ENCODE data around the gene ADORA2A. TPM values are rescaled to one million over a fixed set of nuclear protein-coding genes. Genes with fewer than 3 reads are reported as not detected.

Gene ADORA2A
- total and polyA plus RNA-seq, 2 donors (not counting 1 experiment from before 2014, with no cell fraction given) = 0.78 to 1.5 TPM

GRCh38 chr22:24481641-24482040, 54.2 kb downstream of the ADORA2A start:
- no peak for TF ChIP-seq EZH2 (IDR thresholded peaks at IDR 0.05; ENCODE audit: low read length, missing control alignments)
- no peak for TF ChIP-seq CTCF (conservative IDR thresholded peaks at IDR 0.05 in 1 of 2, IDR thresholded peaks at IDR 0.05 in 1 of 2; ENCODE audit: low read depth in 1 of 2, low read length in 2 of 2)
- Histone ChIP-seq H3K9ac (ENCODE audit: insufficient read depth, low read length) (no peak overlapping the region), H3K4me1 (ENCODE audit: control insufficient read depth, extremely low read depth, insufficient read depth, low read length) (peaks cover 2% of the 10 kb centered on the region), H2AFZ (ENCODE audit: low read length) (no peak overlapping the region), H3K27me3 (ENCODE audit: control insufficient read depth, insufficient read depth, low read length) (no peaks in the 10 kb centered on the region), H3K9me3 (ENCODE audit: control insufficient read depth, insufficient read depth, low read depth, low read length) (no peaks in the 10 kb centered on the region), H4K20me1 (ENCODE audit: control insufficient read depth, extremely low read depth, insufficient read depth, low read length) (no peaks in the 10 kb centered on the region), H3K4me2 (ENCODE audit: extremely low read depth, insufficient read depth, low read length) (no peak overlapping the region), H3K27ac (ENCODE audit: insufficient read depth, low read length) (no peak overlapping the region), H3K36me3 (ENCODE audit: control insufficient read depth, insufficient read depth, low read length) (no peaks in the 10 kb centered on the region), H3K79me2 (ENCODE audit: control insufficient read depth, insufficient read depth, low read length) (no peaks in the 10 kb centered on the region), H3K4me3 (replicated peaks in 1 of 4; ENCODE audit: control extremely low read depth in 1 of 4, insufficient read depth in 1 of 4, low read depth in 3 of 4, low read length in 4 of 4) (no peak overlapping the region)
- DNase-seq (ENCODE audit: low read depth in 2 of 2) = no peak

DNA sequence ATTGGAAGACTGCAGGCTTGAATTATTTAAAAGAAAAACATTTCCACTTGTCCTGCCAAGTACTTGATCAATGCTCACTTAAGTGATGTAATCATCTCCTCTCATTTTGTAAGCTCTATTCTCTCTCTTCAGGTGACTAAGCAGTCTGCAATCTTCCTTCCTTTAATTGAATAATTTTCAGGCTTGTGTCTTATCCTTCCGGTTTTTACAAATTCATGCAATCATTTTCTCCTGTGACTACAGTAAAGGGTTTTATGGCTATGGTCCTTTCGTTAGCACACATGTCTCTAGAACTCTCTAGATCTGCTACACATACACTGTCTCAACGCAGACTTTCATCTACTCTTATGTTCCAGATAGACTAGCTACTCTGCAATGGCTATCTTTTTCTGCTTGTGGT, 55.2 kb downstream of the ADORA2A start:
- Histone ChIP-seq H3K9ac (ENCODE audit: insufficient read depth, low read length) (no peak overlapping the region), H3K27me3 (ENCODE audit: control insufficient read depth, insufficient read depth, low read length) (no peaks in the 10 kb centered on the region), H3K79me2 (ENCODE audit: control insufficient read depth, insufficient read depth, low read length) (no peaks in the 10 kb centered on the region), H3K4me2 (ENCODE audit: extremely low read depth, insufficient read depth, low read length) (no peak overlapping the region), H2AFZ (ENCODE audit: low read length) (no peak overlapping the region), H3K36me3 (ENCODE audit: control insufficient read depth, insufficient read depth, low read length) (no peaks in the 10 kb centered on the region), H3K9me3 (ENCODE audit: control insufficient read depth, insufficient read depth, low read depth, low read length) (no peaks in the 10 kb centered on the region), H3K27ac (ENCODE audit: insufficient read depth, low read length) (no peak overlapping the region), H3K4me3 (replicated peaks in 1 of 4; ENCODE audit: control extremely low read depth in 1 of 4, insufficient read depth in 1 of 4, low read depth in 3 of 4, low read length in 4 of 4) (no peak overlapping the region), H4K20me1 (ENCODE audit: control insufficient read depth, extremely low read depth, insufficient read depth, low read length) (no peaks in the 10 kb centered on the region), H3K4me1 (ENCODE audit: control insufficient read depth, extremely low read depth, insufficient read depth, low read length) (peaks cover 2% of the 10 kb centered on the region)
- DNase-seq (ENCODE audit: low read depth in 2 of 2) = peak; percentile 63 to 94
- TF ChIP-seq CTCF (conservative IDR thresholded peaks at IDR 0.05 in 1 of 2, IDR thresholded peaks at IDR 0.05 in 1 of 2; ENCODE audit: low read depth in 1 of 2, low read length in 2 of 2) (no peak), EZH2 (IDR thresholded peaks at IDR 0.05; ENCODE audit: low read length, missing control alignments) (no peak)

- Histone ChIP-seq H3K4me2 (ENCODE audit: extremely low read depth, insufficient read depth, low read length) (no peak overlapping the region), H3K27ac (ENCODE audit: insufficient read depth, low read length) (no peak overlapping the region), H2AFZ (ENCODE audit: low read length) (no peak overlapping the region)
Measured at GRCh38 chr22:24482998-24483397, 55.6 kb downstream of the ADORA2A start.

More at GRCh38 chr22:24482998-24483397, 55.6 kb downstream of the ADORA2A start:
- H4K20me1 ChIP-seq (ENCODE audit: control insufficient read depth, extremely low read depth, insufficient read depth, low read length) = no peaks in the 10 kb centered on the region
- H3K4me3 ChIP-seq (replicated peaks in 1 of 4; ENCODE audit: control extremely low read depth in 1 of 4, insufficient read depth in 1 of 4, low read depth in 3 of 4, low read length in 4 of 4) = no peak overlapping the region
- no peaks in the 10 kb centered on the region for H3K79me2 ChIP-seq (ENCODE audit: control insufficient read depth, insufficient read depth, low read length)
- no peaks in the 10 kb centered on the region for H3K36me3 ChIP-seq (ENCODE audit: control insufficient read depth, insufficient read depth, low read length)
- DNase-seq (ENCODE audit: low read depth in 2 of 2) = no peak
- TF ChIP-seq CTCF (conservative IDR thresholded peaks at IDR 0.05 in 1 of 2, IDR thresholded peaks at IDR 0.05 in 1 of 2; ENCODE audit: low read depth in 1 of 2, low read length in 2 of 2) = no peak
- TF ChIP-seq EZH2 (IDR thresholded peaks at IDR 0.05; ENCODE audit: low read length, missing control alignments) = no peak
- no peaks in the 10 kb centered on the region for H3K27me3 ChIP-seq (ENCODE audit: control insufficient read depth, insufficient read depth, low read length)
- peaks cover 2% of the 10 kb centered on the region for H3K4me1 ChIP-seq (ENCODE audit: control insufficient read depth, extremely low read depth, insufficient read depth, low read length)
- no peak overlapping the region for H3K9ac ChIP-seq (ENCODE audit: insufficient read depth, low read length)
- H3K9me3 ChIP-seq (ENCODE audit: control insufficient read depth, insufficient read depth, low read depth, low read length) = no peaks in the 10 kb centered on the region

All from fibroblast of lung (primary cell).